CD4-positive, alpha-beta T cell treated with Interleukin-10 for 1 hour (primary cell): ENCODE measurements around the gene PRRC2A.
A peak's percentile ranks its signal among the peaks of the same experiment; 100 is the strongest.

Source experiments
- DNase-seq: peaks from one replicate; pipeline ENCODE4 v3.0.0-alpha.2; 2020

PRRC2A gene

GRCh38 chr6:31654574-31655348 is 34.2 kb downstream of the PRRC2A start:
- DNase-seq: no peak

- no peak for DNase-seq
These were observed 35.1 kb downstream of the PRRC2A start, which contains the start of gene APOM for GRCh38 chr6:31655349-31656237. Gene APOM (plus strand): TSS chr6:31655894. CDS start chr6:31655967, 73 bp downstream.

GRCh38 chr6:31657406-31658157 is 37.1 kb downstream of the PRRC2A start:
- peak; percentile 44 for DNase-seq

GRCh38 chr6:31658158-31658688 is 37.7 kb downstream of the PRRC2A start:
- DNase-seq: no peak

- DNase-seq: no peak
These were observed 38.6 kb downstream of the PRRC2A start for GRCh38 chr6:31658983-31659648.

- peak; percentile 47 for DNase-seq
These were observed 39.3 kb downstream of the PRRC2A start for GRCh38 chr6:31659649-31660380.

GRCh38 chr6:31660381-31661261 is 40.1 kb downstream of the PRRC2A start, which contains the start of gene C6orf47:
Gene C6orf47 (minus strand): TSS chr6:31660778. CDS start chr6:31659947, 831 bp downstream.
- peak; percentile 79 for DNase-seq

- DNase-seq: no peak
These were observed 41.0 kb downstream of the PRRC2A start for GRCh38 chr6:31661262-31662123.

- DNase-seq: no peak
These were observed 41.7 kb downstream of the PRRC2A start for GRCh38 chr6:31662124-31662723.

GRCh38 chr6:31663126-31663960 is 42.8 kb downstream of the PRRC2A start:
- DNase-seq: no peak

GRCh38 chr6:31663961-31664789 is 43.7 kb downstream of the PRRC2A start:
- DNase-seq: no peak

- peak; percentile 94 for DNase-seq
These were observed 44.4 kb downstream of the PRRC2A start, which contains the start of gene GPANK1 for GRCh38 chr6:31664790-31665500. Gene GPANK1 (minus strand): TSS chr6:31664997. CDS start chr6:31664478, 519 bp downstream.

GRCh38 chr6:31665501-31666336 is 45.2 kb downstream of the PRRC2A start, which contains the start of gene CSNK2B:
Gene CSNK2B (plus strand): TSS chr6:31666080. CDS start chr6:31666832, 752 bp downstream.
- DNase-seq: peak; percentile 98

- no peak for DNase-seq
These were observed 45.9 kb downstream of the PRRC2A start for GRCh38 chr6:31666337-31666965.
